Endodermal cell (in vitro differentiated cells): ENCODE results near the gene KICS2. TPM values are rescaled to one million over a fixed set of nuclear protein-coding genes. Genes with fewer than 3 reads are reported as not detected.
A peak's percentile ranks its signal among the peaks of the same experiment; 100 is the strongest.

ENCODE experiments used
- DNase-seq: peaks from one replicate; pipeline ENCODE4 v3.0.0-alpha.2; 2017
- H3K27ac ChIP-seq: 2 replicates; pipeline ENCODE4 v1.5.1; 2013; ENCODE audit warnings: mild to moderate bottlenecking, low read depth, low read length, moderate library complexity
- H3K27me3 ChIP-seq: 2 replicates; pipeline ENCODE4 v1.6.1; 2013; ENCODE audit warnings: mild to moderate bottlenecking, low read length, moderate library complexity; ENCODE audit not compliant: insufficient read depth, control insufficient read depth, poor library complexity, severe bottlenecking
- H3K36me3 ChIP-seq: 2 replicates; pipeline ENCODE4 v1.7.0; 2013; ENCODE audit warnings: mild to moderate bottlenecking, low read length, moderate library complexity; ENCODE audit not compliant: control insufficient read depth, insufficient read depth
- H3K4me1 ChIP-seq: one replicate; pipeline ENCODE4 v1.7.0; 2013; ENCODE audit warnings: low read length; ENCODE audit not compliant: control insufficient read depth, insufficient read depth
- H3K4me3 ChIP-seq: 2 replicates; pipeline ENCODE4 v1.5.1; 2013; ENCODE audit warnings: mild to moderate bottlenecking, low read length, moderate library complexity
- H3K9ac ChIP-seq: 2 replicates; pipeline ENCODE4 v1.6.1; 2013; ENCODE audit warnings: mild to moderate bottlenecking, low read length, moderate library complexity; ENCODE audit not compliant: poor library complexity, severe bottlenecking; ENCODE audit errors: extremely low read depth
- H3K9me3 ChIP-seq: 2 replicates; pipeline ENCODE4 v1.6.1; 2013; ENCODE audit warnings: mild to moderate bottlenecking, low read length, moderate library complexity; ENCODE audit not compliant: control insufficient read depth
- H3K27ac Mint-ChIP-seq: 2 replicates; pipeline ENCODE4 v1.8.0; 2020; ENCODE audit warnings: mixed read lengths
- H3K27me3 Mint-ChIP-seq: 2 replicates; pipeline ENCODE4 v1.8.0; 2021; ENCODE audit warnings: mild to moderate bottlenecking, mixed read lengths; ENCODE audit not compliant: insufficient read depth
- H3K36me3 Mint-ChIP-seq: 2 replicates; pipeline ENCODE4 v1.8.0; 2020; ENCODE audit warnings: low read depth, mixed read lengths
- H3K4me1 Mint-ChIP-seq: 2 replicates; pipeline ENCODE4 v1.8.0; 2020; ENCODE audit warnings: mixed read lengths
- H3K4me3 Mint-ChIP-seq: 2 replicates; pipeline ENCODE4 v1.8.0; 2020; ENCODE audit warnings: mild to moderate bottlenecking, moderate library complexity, mixed read lengths
- H3K9me3 Mint-ChIP-seq: 2 replicates; pipeline ENCODE4 v1.8.0; 2020; ENCODE audit warnings: mild to moderate bottlenecking, mixed read lengths
- CTCF ChIP-seq: fragments of 200-600 bp; sonication (generic); conservative IDR thresholded peaks from 2 replicates; pipeline ENCODE4 v1.5.0; 2021; ENCODE audit warnings: antibody characterized with exemption, mild to moderate bottlenecking
- WGBS, 2 experiments: methylation state at CpG; one replicate each; pipeline versions ENCODE4 v1.1.5 to v1.1.7; 2013; ENCODE audit warnings: missing lambda C conversion rate in 2 of 2, mixed read lengths in 1 of 2; ENCODE audit not compliant: insufficient coverage in 1 of 2, insufficient read length in 1 of 2; 5-methylcytosine and 5-hydroxymethylcytosine counted together
- long read RNA-seq, 4 experiments: library from polyadenylated mRNA in 2 of 4; library from RNA in 1 of 4; library from capped mRNA in 1 of 4; stranded (forward) in 3 of 4; unstranded in 1 of 4; transcript quantifications; one replicate each; pipeline ENCODE4 v2.0.0, GENCODE V29; 2020 to 2021; ENCODE audit warnings: inconsistent platforms in 1 of 4
- polyA plus RNA-seq, 2 experiments: library from polyadenylated mRNA; stranded (reverse); fragments of 50-300 nt; gene quantifications; one replicate each; pipeline ENCODE4 v1.2.3, GENCODE V29; 2013
- total RNA-seq, 2 donors: library from RNA; stranded (reverse); fragmentation: NEBNext Ultra II Directional in 1 of 2; extraction: Animal tissue kit (Norgen Biotek cat#: 25700) in 1 of 2; gene quantifications; 2 replicates in 1 of 2; 3 replicates in 1 of 2; pipeline ENCODE4 v1.2.1, GENCODE V29; 2021

The KICS2 gene
- 10 to 100 TPM in 1 of 2 donors, 1 to 10 TPM in 1; 8.0 to 16.6 TPM for total RNA-seq
- 3.6 TPM for polyA plus RNA-seq (2013, experiment 1 of 2)
- polyA plus RNA-seq (2013, experiment 2 of 2) = 3.0 TPM
- long read RNA-seq, experiment 1, full-length matches to known transcripts = 2 of 4 reads
- long read RNA-seq, experiment 1, partial matches to known transcripts = 0 of 4 reads
- long read RNA-seq, experiment 1, other reads (novel, unspliced or antisense) = 2 of 4 reads
- long read RNA-seq, experiment 2, full-length matches to known transcripts = 12 of 15 reads
- long read RNA-seq, experiment 2, partial matches to known transcripts = 0 of 15 reads
- long read RNA-seq, experiment 2, other reads (novel, unspliced or antisense) = 3 of 15 reads
- long read RNA-seq, experiment 3, full-length matches to known transcripts = 13 of 15 reads
- long read RNA-seq, experiment 3, partial matches to known transcripts = 0 of 15 reads
- long read RNA-seq, experiment 3, other reads (novel, unspliced or antisense) = 2 of 15 reads
- long read RNA-seq, experiment 4, full-length matches to known transcripts = 4 of 6 reads
- long read RNA-seq, experiment 4, partial matches to known transcripts = 1 of 6 reads
- long read RNA-seq, experiment 4, other reads (novel, unspliced or antisense) = 1 of 6 reads

GRCh38 chr12:64222009-64222765, at the start of gene KICS2:
Gene KICS2, minus strand, starts transcription at chr12:64222296. Its CDS starts 59 bp downstream, at chr12:64222237.
- Mint-ChIP-seq H3K27me3 (peaks cover 2% of the 10 kb centered on the region), H3K36me3 (no peaks in the 10 kb centered on the region), H3K9me3 (no peaks in the 10 kb centered on the region), H3K4me3 (peak within 1 kb of the TSS; percentile 85), H3K4me1 (peaks cover 34% of the 10 kb centered on the region), H3K27ac (peak within 1 kb of the TSS; percentile 97)
- 1% methylated on average over 15 to 56 of the region's 56 CpGs for WGBS, 2 experiments
- peaks cover 2% of the 10 kb centered on the region for H3K4me1 ChIP-seq
- H3K27me3 ChIP-seq = no peaks in the 10 kb centered on the region
- peak within 1 kb of the TSS; percentile 77 for H3K27ac ChIP-seq
- peak within 1 kb of the TSS; percentile 89 for H3K9ac ChIP-seq
- H3K4me3 ChIP-seq = peak within 1 kb of the TSS; percentile 92
- TF ChIP-seq CTCF = no peak
- peak; percentile 98 for DNase-seq
- no peaks in the 10 kb centered on the region for H3K9me3 ChIP-seq
- H3K36me3 ChIP-seq = no peaks in the 10 kb centered on the region

- Mint-ChIP-seq H3K4me1 (peaks cover 5% of the 10 kb centered on the region), H3K27ac (no peak overlapping the region), H3K27me3 (no peaks in the 10 kb centered on the region), H3K4me3 (no peak overlapping the region), H3K9me3 (no peaks in the 10 kb centered on the region), H3K36me3 (no peaks in the 10 kb centered on the region)
- H3K9ac ChIP-seq = no peak overlapping the region
- no peak overlapping the region for H3K27ac ChIP-seq
- no peak overlapping the region for H3K4me3 ChIP-seq
- no peak for TF ChIP-seq CTCF
- no peak for DNase-seq
- H3K27me3 ChIP-seq = no peaks in the 10 kb centered on the region
- H3K9me3 ChIP-seq = no peaks in the 10 kb centered on the region
- WGBS, 2 experiments = 96 to 100% methylated on average over 1 of the region's 1 CpG
- no peaks in the 10 kb centered on the region for H3K36me3 ChIP-seq
- no peaks in the 10 kb centered on the region for H3K4me1 ChIP-seq
These were observed 48.3 kb upstream of the KICS2 start for GRCh38 chr12:64270411-64270810.

DNA sequence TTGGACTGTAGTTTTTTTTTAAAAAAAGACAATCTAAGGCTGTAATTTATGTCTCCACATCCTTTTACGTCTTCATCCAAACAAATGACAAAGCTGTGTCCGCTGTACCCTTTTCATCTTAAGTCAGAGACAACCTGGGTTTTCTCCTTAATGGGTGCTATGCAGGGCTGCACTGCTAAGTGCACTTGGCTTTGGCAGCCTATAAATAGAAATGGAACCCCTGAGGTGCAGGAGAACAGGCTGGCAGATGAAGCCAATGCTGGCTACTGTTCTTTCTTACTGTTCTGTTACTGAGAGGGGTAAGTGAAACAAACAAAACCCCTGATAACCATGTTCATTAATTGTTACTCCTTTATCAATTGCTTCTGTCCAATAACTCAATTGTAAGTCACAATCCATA, 47.1 kb upstream of the KICS2 start:
- no peaks in the 10 kb centered on the region for H3K9me3 Mint-ChIP-seq
- H3K27me3 ChIP-seq = no peaks in the 10 kb centered on the region
- H3K36me3 Mint-ChIP-seq = no peaks in the 10 kb centered on the region
- H3K27ac ChIP-seq = no peak overlapping the region
- H3K27ac Mint-ChIP-seq = no peak overlapping the region
- H3K9me3 ChIP-seq = no peaks in the 10 kb centered on the region
- peaks cover 5% of the 10 kb centered on the region for H3K4me1 Mint-ChIP-seq
- no peaks in the 10 kb centered on the region for H3K27me3 Mint-ChIP-seq
- no peak for TF ChIP-seq CTCF
- H3K4me1 ChIP-seq = no peaks in the 10 kb centered on the region
- WGBS, 2 experiments = 71 to 100% methylated on average over 1 to 2 of the region's 2 CpGs
- H3K4me3 ChIP-seq = no peak overlapping the region
- no peak overlapping the region for H3K4me3 Mint-ChIP-seq
- no peaks in the 10 kb centered on the region for H3K36me3 ChIP-seq
- H3K9ac ChIP-seq = no peak overlapping the region
- DNase-seq = no peak
